H1 (cell line): ENCODE measurements around the gene KREMEN1. TPM values are rescaled to one million over a fixed set of nuclear protein-coding genes. Genes with fewer than 3 reads are reported as not detected.

Experiments
- CTCF ChIA-PET: fragments of 300-600 bp; sonication (Branson Sonifier 250); formaldehyde crosslinking; loops from one replicate; lab custom pipeline; 2021; ENCODE audit not compliant: partially characterized antibody; lab: Charles Lee
- POLR2A ChIA-PET: fragments of 300-600 bp; sonication (Branson Sonifier 250); formaldehyde crosslinking; loops from one replicate; lab custom pipeline; 2021; ENCODE audit warnings: inconsistent platforms; ENCODE audit not compliant: partially characterized antibody; lab: Charles Lee
- DNase-seq, 2 experiments: peaks; one replicate each; pipeline versions ENCODE4 v3.0.0 to v3.0.0-alpha.2; 2010 to 2022; ENCODE audit warnings: low spot score in 2 of 2, low read depth in 1 of 2, mixed read lengths in 1 of 2
- FAIRE-seq: peaks from 2 replicates; lab custom pipeline; 2011; peaks lifted over from hg19 to GRCh38; lab: Jason Lieb, UNC
- H2AFZ ChIP-seq: 2 replicates; pipeline ENCODE4 v1.8.1; 2012; ENCODE audit warnings: low read length, inconsistent platforms
- H2AK5ac ChIP-seq: 2 replicates; pipeline ENCODE4 v1.6.1; 2013; ENCODE audit warnings: low read depth, low read length
- H2BK120ac ChIP-seq: replicated peaks from 2 replicates; pipeline ENCODE3; 2013; ENCODE audit warnings: low read depth, low read length, inconsistent platforms
- H2BK12ac ChIP-seq: 2 replicates; pipeline ENCODE4 v1.6.1; 2013; ENCODE audit warnings: low read depth, low read length
- H2BK15ac ChIP-seq: 2 replicates; pipeline ENCODE4 v1.6.1; 2013; ENCODE audit warnings: low read length
- H2BK20ac ChIP-seq: 2 replicates; pipeline ENCODE4 v1.6.1; 2013; ENCODE audit warnings: low read length
- H2BK5ac ChIP-seq: 2 replicates; pipeline ENCODE4 v1.6.1; 2013; ENCODE audit warnings: low read depth, low read length
- H3K14ac ChIP-seq: 2 replicates; pipeline ENCODE4 v1.6.1; 2013; ENCODE audit warnings: inconsistent platforms; ENCODE audit not compliant: insufficient read length
- H3K18ac ChIP-seq: 2 replicates; pipeline ENCODE4 v1.6.1; 2013; ENCODE audit warnings: low read length; ENCODE audit errors: extremely low read depth
- H3K23ac ChIP-seq: 2 replicates; pipeline ENCODE4 v1.6.1; 2013; ENCODE audit warnings: inconsistent platforms; ENCODE audit not compliant: insufficient read length
- H3K23me2 ChIP-seq: 2 replicates; pipeline ENCODE4 v1.6.1; 2013; ENCODE audit warnings: low read depth, low read length
- H3K27ac ChIP-seq: 2 replicates; pipeline ENCODE4 v1.6.1; 2011; ENCODE audit warnings: low read depth, low read length, inconsistent platforms
- H3K27me3 ChIP-seq, 4 experiments: replicated peaks in 1 of 4; 1 replicate in 1 of 4; 2 replicates in 3 of 4; pipeline versions ENCODE4 v1.6.1 to v1.8.1; 2011 to 2013; ENCODE audit warnings: low read length in 3 of 4, mild to moderate bottlenecking in 3 of 4, inconsistent platforms in 2 of 4, mixed read lengths in 2 of 4, moderate library complexity in 1 of 4; ENCODE audit not compliant: control insufficient read depth in 3 of 4, insufficient read depth in 3 of 4; ENCODE audit errors: extremely low read depth in 1 of 4
- H3K36me3 ChIP-seq, 4 experiments: 2 replicates each; pipeline versions ENCODE4 v1.6.1 to v1.8.1; 2011 to 2013; ENCODE audit warnings: mild to moderate bottlenecking in 4 of 4, low read length in 3 of 4, moderate library complexity in 2 of 4, control low read depth in 1 of 4, inconsistent platforms in 1 of 4; ENCODE audit not compliant: insufficient read depth in 4 of 4, control insufficient read depth in 2 of 4
- H3K4ac ChIP-seq: replicated peaks from 2 replicates; pipeline ENCODE3; 2013; ENCODE audit warnings: low read length, low read depth, mixed read lengths, inconsistent platforms; ENCODE audit not compliant: insufficient read length
- H3K4me1 ChIP-seq, 4 experiments: replicated peaks in 1 of 4; 1 replicate in 1 of 4; 2 replicates in 3 of 4; pipeline versions ENCODE4 v1.6.1 to v1.8.1; 2011 to 2013; ENCODE audit warnings: low read length in 3 of 4, inconsistent platforms in 2 of 4, mixed read lengths in 1 of 4; ENCODE audit not compliant: insufficient read depth in 4 of 4, control insufficient read depth in 3 of 4
- H3K4me2 ChIP-seq, 2 experiments: 2 replicates each; pipeline versions ENCODE4 v1.6.1 to v1.8.1; 2011 to 2013; ENCODE audit warnings: low read depth in 2 of 2, low read length in 2 of 2, control low read depth in 1 of 2, inconsistent platforms in 1 of 2, mild to moderate bottlenecking in 1 of 2; ENCODE audit not compliant: insufficient read depth in 1 of 2
- H3K4me3 ChIP-seq, 4 experiments: fragments of 200-600, 300-600 bp in 1 of 4; sonication (generic), shearing (Covaris generic), sonication (Bioruptor Twin) in 1 of 4; 2 replicates each; pipeline versions ENCODE4 v1.5.1 to v1.8.1; 2011 to 2016; ENCODE audit warnings: low read length in 4 of 4, low read depth in 3 of 4, control low read depth in 2 of 4, inconsistent platforms in 2 of 4, mild to moderate bottlenecking in 2 of 4, mixed read lengths in 1 of 4, moderate library complexity in 1 of 4; ENCODE audit not compliant: insufficient read depth in 2 of 4; ENCODE audit errors: extremely low read depth in 1 of 4
- H3K56ac ChIP-seq: replicated peaks from 2 replicates; pipeline ENCODE3; 2013; ENCODE audit warnings: low read depth, mild to moderate bottlenecking, mixed read lengths, low read length, inconsistent platforms; ENCODE audit not compliant: insufficient read length
- H3K79me1 ChIP-seq: 2 replicates; pipeline ENCODE4 v1.6.1; 2013; ENCODE audit warnings: low read depth, low read length, control low read depth
- H3K79me2 ChIP-seq, 2 experiments: 2 replicates each; pipeline versions ENCODE4 v1.6.1 to v1.8.1; 2012 to 2013; ENCODE audit warnings: low read length in 2 of 2, mild to moderate bottlenecking in 2 of 2, inconsistent platforms in 1 of 2; ENCODE audit not compliant: insufficient read depth in 2 of 2, control insufficient read depth in 1 of 2
- H3K9ac ChIP-seq, 4 experiments: replicated peaks in 1 of 4; 1 replicate in 1 of 4; 2 replicates in 3 of 4; pipeline versions ENCODE4 v1.6.1 to v1.8.1; 2011 to 2013; ENCODE audit warnings: low read depth in 3 of 4, low read length in 3 of 4, control low read depth in 2 of 4, mild to moderate bottlenecking in 2 of 4, moderate library complexity in 2 of 4, inconsistent platforms in 1 of 4; ENCODE audit errors: extremely low read depth in 1 of 4
- H3K9me3 ChIP-seq, 2 experiments: 2 replicates each; pipeline versions ENCODE4 v1.6.1 to v1.8.1; 2012 to 2013; ENCODE audit warnings: mild to moderate bottlenecking in 2 of 2, moderate library complexity in 2 of 2, control low read depth in 1 of 2, inconsistent platforms in 1 of 2, low read depth in 1 of 2, low read length in 1 of 2, mixed read lengths in 1 of 2; ENCODE audit not compliant: insufficient read depth in 2 of 2
- H4K20me1 ChIP-seq, 2 experiments: replicated peaks in 1 of 2; 2 replicates each; pipeline versions ENCODE3 to v1.8.1; 2011 to 2013; ENCODE audit warnings: inconsistent platforms in 2 of 2, low read length in 2 of 2, mild to moderate bottlenecking in 1 of 2; ENCODE audit not compliant: insufficient read depth in 2 of 2, control insufficient read depth in 1 of 2
- H4K5ac ChIP-seq: 2 replicates; pipeline ENCODE4 v1.6.1; 2013; ENCODE audit warnings: low read length, low read depth, mixed read lengths, inconsistent platforms; ENCODE audit not compliant: insufficient read length
- H4K8ac ChIP-seq: 2 replicates; pipeline ENCODE4 v1.8.0; 2013; ENCODE audit warnings: mild to moderate bottlenecking, moderate library complexity, low read length, inconsistent platforms; ENCODE audit not compliant: insufficient read depth; ENCODE audit errors: extremely low read depth
- H4K91ac ChIP-seq: replicated peaks from 2 replicates; pipeline ENCODE3; 2013; ENCODE audit warnings: low read length, mixed read lengths, inconsistent platforms; ENCODE audit not compliant: insufficient read length
- CBX5 ChIP-seq: fragments of 300-800, 300-1000 bp; sonication (generic); IDR thresholded peaks from 2 replicates; pipeline ENCODE4 v1.7.1; 2016; ENCODE audit warnings: antibody characterized with exemption, low read length, low read depth
- EGR1 ChIP-seq: IDR thresholded peaks from 2 replicates; pipeline ENCODE4 v1.6.1; 2011; ENCODE audit warnings: low read depth, low read length, borderline replicate concordance
- EZH2 ChIP-seq: fragments of 200-600 bp; sonication (generic); IDR thresholded peaks from 2 replicates; pipeline ENCODE4 v1.7.1; 2012; ENCODE audit warnings: low read depth, mild to moderate bottlenecking, moderate library complexity, low read length, inconsistent platforms; ENCODE audit not compliant: severe bottlenecking
- MAFK ChIP-seq: IDR thresholded peaks from 2 replicates; pipeline ENCODE4 v1.6.1; 2012; ENCODE audit warnings: low read depth, mild to moderate bottlenecking, improper control_type of control experiment, low read length
- SIRT6 ChIP-seq: IDR thresholded peaks from one replicate; pipeline ENCODE4 v1.7.1; 2012; ENCODE audit warnings: low read length, inconsistent platforms
- TAF1 ChIP-seq: IDR thresholded peaks from 2 replicates; pipeline ENCODE4 v1.6.1; 2011; ENCODE audit warnings: mild to moderate bottlenecking, low read depth, low read length
- TCF12 ChIP-seq: IDR thresholded peaks from 2 replicates; pipeline ENCODE4 v1.6.1; 2011; ENCODE audit warnings: low read depth, mild to moderate bottlenecking, low read length
- ZNF274 ChIP-seq: IDR thresholded peaks from 2 replicates; pipeline ENCODE4 v1.7.0; 2012; ENCODE audit warnings: low read length, borderline replicate concordance; ENCODE audit errors: extremely low read depth
- WGBS, 2 experiments: shearing (Covaris generic) in 1 of 2; methylation state at CpG; one replicate each; pipeline versions ENCODE4 v1.1.6 to v1.1.7; 2013 to 2015; ENCODE audit warnings: low lambda C conversion rate in 2 of 2, mixed read lengths in 2 of 2, inconsistent platforms in 1 of 2, low coverage in 1 of 2, missing lambda C conversion rate in 1 of 2; ENCODE audit not compliant: insufficient replicate concordance in 2 of 2, insufficient coverage in 1 of 2, insufficient read length in 1 of 2; ENCODE audit errors: extremely low coverage in 1 of 2, missing lambda C conversion rate in 1 of 2; 5-methylcytosine and 5-hydroxymethylcytosine counted together
- polyA plus RNA-seq, 7 experiments: library from polyadenylated mRNA; depleted of rRNA in 3 of 7; stranded (reverse) in 5 of 7; unstranded in 2 of 7; fragments of >200 nt in 5 of 7; fragments of 200-250 nt in 2 of 7; gene quantifications; 1 replicate in 5 of 7; 2 replicates in 1 of 7; 4 replicates in 1 of 7; pipeline versions ENCODE4 v1.2.1 to v1.2.3, GENCODE V29; 2011 to 2013; ENCODE audit warnings: missing spikeins in 2 of 7, mixed read lengths in 2 of 7
- total RNA-seq: library from RNA; stranded (reverse); fragmentation: NEBNext Ultra II Directional; extraction: Animal tissue kit (Norgen Biotek cat#: 25700); gene quantifications from 2 replicates; pipeline ENCODE4 v1.2.1, GENCODE V29; 2021

Gene KREMEN1
- total and polyA plus RNA-seq, 2 of the 8 experiments (the other 6 are each of a cell fraction or from before 2014, with no cell fraction given) = 2.1 to 3.2 TPM

- no peak overlapping the region for H2BK12ac ChIP-seq
- no peak overlapping the region for H2BK120ac ChIP-seq
- no peak overlapping the region for H4K8ac ChIP-seq
- peaks cover 0 to 7% (median under 1%) of the 10 kb centered on the region in 4 experiments; a peak in 4 of 7 replicates for H3K27me3 ChIP-seq
- POLR2A ChIA-PET = interaction anchor here (1.2 kb wide), 1 partner anchor 15 kb away, joined by 3 read pairs; no protein-coding TSS in a partner anchor
- no peak overlapping the region for H4K91ac ChIP-seq
- H3K79me2 ChIP-seq = no peaks in the 10 kb centered on the region
- DNase-seq = no peak
- H2BK15ac ChIP-seq = no peak overlapping the region
- WGBS, 2 experiments = 92% methylated on average over 8 of the region's 8 CpGs; no CpG with 5 or more reads in 1 of the 2 experiments
- H4K20me1 ChIP-seq = no peaks in the 10 kb centered on the region
- peaks cover 0 to 9% (median 4%) of the 10 kb centered on the region in 4 experiments; a peak in 5 of 7 replicates for H3K4me1 ChIP-seq
- no peak overlapping the region for H3K14ac ChIP-seq
- no peak overlapping the region for H2AK5ac ChIP-seq
- no peak overlapping the region for H3K9ac ChIP-seq
- H2AFZ ChIP-seq = no peak overlapping the region
- H4K5ac ChIP-seq = no peak overlapping the region
- no peak overlapping the region for H3K4me2 ChIP-seq
- no peak overlapping the region for H3K27ac ChIP-seq
- H3K79me1 ChIP-seq = no peaks in the 10 kb centered on the region
- H3K56ac ChIP-seq = no peak overlapping the region
- no peak overlapping the region for H3K23ac ChIP-seq
- no peaks in the 10 kb centered on the region for H3K9me3 ChIP-seq
- TF ChIP-seq ZNF274 (no peak), MAFK (no peak), TAF1 (no peak), EGR1 (no peak), CBX5 (no peak), SIRT6 (no peak), TCF12 (no peak), EZH2 (no peak)
- TF ChIP-seq, all 59 proteins: peak for 0
- H2BK20ac ChIP-seq = no peak overlapping the region
- CTCF ChIA-PET = interaction anchor here (0.7 to 2.6 kb wide), 3 partner anchors 20 to 46 kb away, joined by 3 to 6 read pairs (median 6); no protein-coding TSS in a partner anchor
- no peak for FAIRE-seq
- no peak overlapping the region for H3K18ac ChIP-seq
- no peaks in the 10 kb centered on the region; the same call in 1 of the 2 replicates for H3K23me2 ChIP-seq
- no peak overlapping the region for H3K4me3 ChIP-seq
- H3K36me3 ChIP-seq = no peaks in the 10 kb centered on the region
- no peak overlapping the region for H2BK5ac ChIP-seq
- H3K4ac ChIP-seq = no peak overlapping the region
Observed at GRCh38 chr22:29199702-29200400, 127.0 kb downstream of the KREMEN1 start.
